HL-60/S4 treated with retinoic acid at 250 ng/mL for 4 days and 3 days (cell line): ENCODE data around the gene KRTAP6-3.

ENCODE experiments used
- in situ Hi-C: fragments of 300-500 bp; cut with MboI; formaldehyde crosslinking; loops from 2 replicates; pipeline ENCODE4 v1.7.0; 2022; ENCODE audit warnings: low sequenced_read_pairs

KRTAP6-3 gene

GRCh38 chr21:30592140-30592539 lies at the start of gene KRTAP6-3:
TSS of gene KRTAP6-3 (plus strand) at chr21:30592440. CDS start at chr21:30592446, 6 bp downstream.
- in situ Hi-C loops, result no loop called here

DNA sequence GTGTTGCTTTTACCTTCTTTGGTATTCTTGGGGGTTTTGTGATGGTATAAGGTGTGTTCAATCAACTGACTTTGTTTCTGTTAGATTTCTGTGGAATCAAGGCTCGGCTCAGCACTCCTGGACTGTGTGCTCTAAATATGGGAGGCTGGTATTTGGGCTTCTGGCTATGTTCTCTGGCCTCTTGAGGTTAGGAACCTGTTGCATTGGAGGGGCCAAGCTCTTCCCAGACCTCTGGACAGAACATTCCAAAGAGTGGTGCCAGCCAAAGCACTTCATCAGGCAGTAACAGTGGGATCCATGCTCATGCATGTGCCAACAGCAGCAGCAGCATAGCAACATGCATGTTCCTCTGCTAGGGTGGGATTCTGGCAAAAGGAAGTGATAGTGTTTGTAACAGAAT lies 39.5 kb upstream of the KRTAP6-3 start:
- in situ Hi-C loops, result no loop called here

- in situ Hi-C loops, result no loop called here
Observed at GRCh38 chr21:30555095-30555494, 37.1 kb upstream of the KRTAP6-3 start.

GRCh38 chr21:30561264-30561895 lies 30.9 kb upstream of the KRTAP6-3 start, which contains the start of gene KRTAP19-7:
TSS of gene KRTAP19-7 (minus strand) at chr21:30561314. CDS start at chr21:30561289, 25 bp downstream.
- in situ Hi-C loops, result no loop called here

GRCh38 chr21:30561957-30562356 lies 30.3 kb upstream of the KRTAP6-3 start:
- in situ Hi-C loops, result no loop called here

- in situ Hi-C loops, result no loop called here
Observed at GRCh38 chr21:30563072-30563471, 29.2 kb upstream of the KRTAP6-3 start.

DNA sequence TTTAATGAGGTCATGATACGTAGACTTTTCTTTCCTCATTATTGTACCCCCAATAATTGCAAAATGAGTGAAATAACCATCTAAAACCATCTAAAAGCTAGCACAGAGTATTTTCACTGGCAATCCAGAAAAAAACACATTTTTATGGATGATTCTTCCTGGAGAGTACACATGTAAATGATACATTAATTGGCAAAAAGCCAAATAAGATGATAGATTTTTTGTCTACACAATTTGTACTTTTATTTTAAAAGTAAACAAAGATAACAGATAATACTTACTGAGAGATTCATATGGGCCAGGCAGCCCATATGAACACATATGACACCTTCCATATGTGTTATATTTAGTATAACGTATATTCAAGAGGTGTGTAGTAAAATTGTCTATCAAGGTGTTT lies 28.6 kb upstream of the KRTAP6-3 start:
- in situ Hi-C loops, result no loop called here

DNA sequence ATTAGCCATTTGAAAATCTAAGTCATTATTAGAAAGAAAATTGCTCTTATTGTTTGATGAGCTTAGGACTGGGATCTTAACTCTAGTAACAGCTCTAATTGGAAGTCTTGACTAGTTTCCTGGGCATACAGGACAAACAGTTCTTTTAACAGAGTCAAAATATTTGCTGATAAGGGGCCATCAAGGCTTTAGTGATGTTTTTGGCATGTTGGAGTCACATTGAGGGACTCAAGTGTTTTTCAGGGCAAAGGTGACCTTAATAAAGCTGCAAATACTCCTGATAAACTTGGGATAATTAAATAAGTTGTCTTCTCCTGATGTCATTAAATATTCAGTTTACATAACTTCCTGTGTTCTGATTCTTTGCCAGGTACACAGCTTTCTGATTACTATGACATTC lies 24.6 kb upstream of the KRTAP6-3 start:
- in situ Hi-C loops, result no loop called here

- in situ Hi-C loops, result no loop called here
Observed at GRCh38 chr21:30577766-30578165, 14.5 kb upstream of the KRTAP6-3 start.

DNA sequence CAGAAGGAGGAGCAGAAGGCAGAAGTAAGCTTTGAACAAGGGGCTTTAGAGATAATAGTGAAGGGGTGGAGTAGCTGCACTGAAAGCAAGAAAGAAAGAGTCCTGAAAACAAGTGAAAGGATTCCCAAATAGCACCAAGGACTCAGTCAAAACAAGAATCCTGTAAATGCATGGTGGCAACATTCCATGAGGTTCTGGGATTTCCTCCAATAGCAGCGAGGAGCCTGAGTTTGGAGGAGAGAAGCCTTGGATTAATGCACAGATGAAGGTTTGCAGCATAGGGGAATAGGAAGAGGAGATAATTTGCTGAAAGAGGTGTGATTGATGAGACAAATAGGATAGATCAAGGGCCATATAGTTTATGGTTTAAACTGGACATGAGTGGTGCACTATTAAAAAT lies 12.9 kb upstream of the KRTAP6-3 start:
- in situ Hi-C loops, result no loop called here

- in situ Hi-C loops, result no loop called here
Observed at GRCh38 chr21:30580132-30580531, 12.1 kb upstream of the KRTAP6-3 start.

- in situ Hi-C loops, result no loop called here
Observed at GRCh38 chr21:30582870-30583269, 9.4 kb upstream of the KRTAP6-3 start.

GRCh38 chr21:30590297-30590696 lies 1.9 kb upstream of the KRTAP6-3 start, which contains the start of gene KRTAP22-2:
TSS of gene KRTAP22-2 (minus strand) at chr21:30590397.
- in situ Hi-C loops, result no loop called here

DNA sequence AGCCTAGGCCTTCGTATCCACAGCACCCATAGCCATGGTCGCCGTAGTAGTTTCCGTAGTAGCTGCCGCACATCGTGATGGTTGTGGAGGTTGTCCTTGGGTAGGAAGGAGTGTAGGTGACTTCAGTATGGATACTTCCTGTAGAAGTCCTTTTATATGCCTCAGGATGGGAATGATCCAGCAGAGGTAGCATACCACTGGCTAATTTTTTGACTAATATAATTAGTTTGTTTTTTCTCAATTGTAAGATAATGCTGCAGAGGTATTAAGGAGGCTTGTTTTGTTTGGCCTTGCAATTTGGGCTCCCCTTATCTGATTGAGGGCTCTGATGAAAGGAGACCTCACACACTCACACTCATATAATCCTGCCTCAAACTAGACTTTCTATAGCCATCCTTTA lies 6.6 kb downstream of the KRTAP6-3 start, which contains the start of gene KRTAP6-2:
KRTAP6-2 (minus strand) TSS at position 101 of the 400 bp plus-strand sequence; CDS start at position 73, 28 bp downstream.
- in situ Hi-C loops, result no loop called here

GRCh38 chr21:30600787-30601186 lies 8.5 kb downstream of the KRTAP6-3 start, which contains the start of gene KRTAP22-1:
TSS of gene KRTAP22-1 (plus strand) at chr21:30601087.
- in situ Hi-C loops, result no loop called here

DNA sequence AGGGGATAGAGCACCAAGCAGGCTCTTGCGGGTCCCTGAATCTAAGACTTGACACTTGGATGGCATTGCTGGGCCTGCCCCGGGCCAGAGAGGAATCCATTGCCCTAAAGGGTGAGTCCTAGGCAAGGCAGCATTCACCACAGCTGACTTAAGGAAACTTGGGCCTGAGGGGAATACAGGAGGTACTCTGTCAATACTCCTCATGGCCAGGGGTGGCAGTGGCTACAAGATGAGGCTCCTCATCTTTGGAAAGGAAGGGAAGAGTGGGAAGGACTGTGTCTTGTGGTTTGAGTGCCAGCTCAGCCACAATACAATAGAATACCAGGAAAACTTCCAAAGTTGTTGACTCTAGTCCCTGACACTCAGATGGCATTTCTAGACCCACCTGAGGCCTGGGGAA lies 13.7 kb downstream of the KRTAP6-3 start:
- in situ Hi-C loops, result no loop called here

- in situ Hi-C loops, result no loop called here
Observed at GRCh38 chr21:30612132-30612531, 19.9 kb downstream of the KRTAP6-3 start.

GRCh38 chr21:30613836-30614235 lies 21.6 kb downstream of the KRTAP6-3 start, which contains the start of gene KRTAP6-1:
TSS of gene KRTAP6-1 (minus strand) at chr21:30613930. CDS start at chr21:30613904, 26 bp downstream.
- in situ Hi-C loops, result no loop called here

DNA sequence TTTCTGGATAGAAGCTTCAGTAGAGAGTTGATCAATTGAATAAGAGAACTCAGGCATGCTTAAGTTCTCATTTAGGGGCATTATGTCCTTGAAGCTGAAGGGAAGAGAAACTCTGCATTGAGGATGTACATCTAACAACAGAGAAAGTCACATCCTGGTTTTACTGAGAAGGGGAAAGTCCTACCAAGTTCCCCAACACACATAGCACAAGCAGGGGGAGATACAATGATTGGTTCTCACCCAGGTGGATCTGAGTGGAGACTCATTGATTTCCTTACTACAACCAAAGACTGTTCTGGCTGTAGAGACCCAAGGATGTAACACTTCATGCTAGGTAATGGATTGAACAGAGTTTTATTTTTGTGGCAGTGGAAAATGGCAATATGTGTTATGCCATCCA lies 23.0 kb downstream of the KRTAP6-3 start:
- in situ Hi-C loops, result no loop called here

GRCh38 chr21:30616125-30616524 lies 23.9 kb downstream of the KRTAP6-3 start, which contains the start of gene KRTAP20-1:
TSS of gene KRTAP20-1 (plus strand) at chr21:30616425. CDS start at chr21:30616455, 30 bp downstream.
- in situ Hi-C loops, result no loop called here

GRCh38 chr21:30620080-30620479 lies 27.8 kb downstream of the KRTAP6-3 start:
- in situ Hi-C loops, result no loop called here

- in situ Hi-C loops, result no loop called here
Observed at GRCh38 chr21:30620522-30620921, 28.3 kb downstream of the KRTAP6-3 start, which contains the start of gene KRTAP20-4. TSS of gene KRTAP20-4 (plus strand) at chr21:30620627.
